GM18526 (cell line): Measurements from ENCODE around the gene DLGAP4.

Source experiments
- POLR2A ChIP-seq: IDR thresholded peaks from 3 replicates; pipeline ENCODE4 v1.6.1; 2011; ENCODE audit not compliant: insufficient read length; ENCODE audit errors: extremely low read depth

The DLGAP4 gene

GRCh38 chr20:36390719-36391415 lies 84.7 kb downstream of the DLGAP4 start:
- TF ChIP-seq POLR2A = no peak

GRCh38 chr20:36391456-36391855 lies 85.3 kb downstream of the DLGAP4 start:
- no peak for TF ChIP-seq POLR2A

DNA sequence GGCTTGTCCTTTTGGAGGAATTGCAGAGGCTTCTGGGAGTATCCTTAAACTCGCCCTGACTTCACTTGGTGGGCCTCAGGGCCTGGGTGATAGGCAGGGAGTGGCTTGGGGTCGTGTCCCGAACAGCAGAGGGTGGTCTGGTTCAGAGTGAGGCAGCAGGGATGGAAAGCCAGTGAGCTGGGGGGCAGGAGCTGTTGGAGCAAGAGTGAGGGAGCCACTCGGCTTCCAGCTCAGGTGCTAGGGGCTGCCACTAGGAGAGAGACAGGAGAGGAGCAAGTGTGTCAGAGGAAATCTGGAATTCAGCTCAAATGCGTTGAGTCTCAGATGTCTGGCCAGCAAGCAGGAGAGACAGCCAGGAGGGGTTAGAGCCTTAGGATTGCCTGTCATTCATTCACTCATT lies 85.8 kb downstream of the DLGAP4 start:
- TF ChIP-seq POLR2A = no peak

DNA sequence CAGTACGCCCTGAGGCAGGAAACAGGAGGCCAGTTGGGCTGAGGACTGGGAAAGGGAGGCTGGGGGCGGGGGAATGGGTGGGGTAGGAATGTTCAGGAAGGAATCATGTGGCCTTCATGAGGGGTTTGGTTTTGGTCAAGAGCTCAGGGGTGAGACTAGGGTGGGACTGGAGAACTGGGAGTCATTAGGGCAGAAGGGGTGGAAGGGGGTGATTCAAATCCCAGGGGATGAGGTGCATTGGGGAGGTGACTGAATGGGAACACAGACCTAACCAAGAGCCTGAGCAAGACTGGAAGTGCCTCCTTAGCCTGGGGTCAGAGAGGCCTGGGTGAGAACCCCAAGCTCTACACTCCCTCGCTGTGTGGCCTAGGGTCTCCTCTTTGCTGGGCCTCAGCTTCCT lies 86.8 kb downstream of the DLGAP4 start:
- TF ChIP-seq POLR2A = no peak

DNA sequence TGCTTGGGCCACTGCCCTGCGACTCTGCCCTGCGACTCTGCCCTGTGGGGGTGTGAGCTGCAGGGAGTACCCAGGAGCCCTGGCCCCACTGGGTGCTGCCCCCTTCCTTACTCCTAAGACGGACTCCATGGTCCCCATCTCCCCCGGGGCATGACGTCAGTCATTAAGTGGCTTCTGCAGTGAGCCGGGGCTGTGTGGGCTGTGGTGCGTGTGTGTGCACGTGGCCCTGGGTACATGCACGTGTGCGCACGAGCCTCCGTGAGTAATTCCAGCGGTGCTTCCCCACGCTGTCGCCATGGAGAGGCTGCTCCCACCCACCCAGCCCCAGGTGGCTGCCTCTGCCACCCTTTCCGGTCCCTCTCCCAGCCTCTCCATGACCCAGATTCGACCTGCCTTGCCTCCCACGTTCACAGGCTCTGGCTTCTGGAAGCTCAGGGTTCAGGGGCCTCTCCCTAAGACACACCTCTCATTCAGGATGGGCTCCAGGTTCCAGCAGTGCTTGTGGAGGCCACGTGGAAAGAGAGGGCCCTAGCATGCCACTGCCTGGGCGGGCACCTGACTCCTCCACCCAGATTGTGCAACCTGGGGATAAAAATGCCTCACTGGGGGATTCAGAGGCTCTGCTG lies 88.3 kb downstream of the DLGAP4 start:
- no peak for TF ChIP-seq POLR2A

GRCh38 chr20:36396340-36396739 lies 90.2 kb downstream of the DLGAP4 start:
- TF ChIP-seq POLR2A = no peak

DNA sequence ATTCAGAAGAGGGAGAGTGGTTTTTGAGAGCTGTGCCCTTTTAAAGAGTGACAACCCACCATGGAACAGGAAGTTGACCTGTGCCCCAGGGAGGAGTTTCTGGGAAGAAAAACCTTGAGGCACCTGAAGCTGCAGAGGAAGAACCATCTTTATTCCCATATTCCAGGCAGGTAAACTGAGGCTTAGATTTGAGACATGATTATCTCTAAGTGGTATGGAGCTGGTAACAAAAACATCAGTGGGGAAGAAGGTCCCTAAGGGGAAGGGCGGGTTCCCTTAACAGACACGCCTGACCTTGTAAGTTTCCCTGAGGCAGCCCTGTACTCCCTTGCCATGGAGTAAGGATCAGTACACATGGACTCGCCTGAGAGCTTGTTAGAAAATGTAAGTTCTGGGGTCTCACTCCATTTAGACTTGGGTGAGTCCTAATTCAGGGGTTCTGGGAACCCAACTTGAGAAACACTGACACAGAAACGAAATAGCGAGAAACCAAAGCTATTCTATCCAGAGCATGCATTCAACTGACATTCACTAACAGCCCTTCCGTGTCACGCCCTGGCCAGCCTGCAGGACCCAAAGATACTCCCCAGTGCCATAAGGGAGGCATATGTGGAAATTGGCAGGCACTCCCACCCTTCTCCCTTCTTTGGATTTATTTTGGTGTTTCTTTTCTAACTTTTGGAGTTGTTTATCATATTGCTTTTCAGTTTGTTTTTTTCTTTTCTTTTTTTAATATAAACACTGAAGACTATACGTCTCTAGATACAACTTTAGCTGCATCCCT lies 90.9 kb downstream of the DLGAP4 start:
- TF ChIP-seq POLR2A = no peak

GRCh38 chr20:36398515-36398914 lies 92.4 kb downstream of the DLGAP4 start:
- TF ChIP-seq POLR2A = no peak

DNA sequence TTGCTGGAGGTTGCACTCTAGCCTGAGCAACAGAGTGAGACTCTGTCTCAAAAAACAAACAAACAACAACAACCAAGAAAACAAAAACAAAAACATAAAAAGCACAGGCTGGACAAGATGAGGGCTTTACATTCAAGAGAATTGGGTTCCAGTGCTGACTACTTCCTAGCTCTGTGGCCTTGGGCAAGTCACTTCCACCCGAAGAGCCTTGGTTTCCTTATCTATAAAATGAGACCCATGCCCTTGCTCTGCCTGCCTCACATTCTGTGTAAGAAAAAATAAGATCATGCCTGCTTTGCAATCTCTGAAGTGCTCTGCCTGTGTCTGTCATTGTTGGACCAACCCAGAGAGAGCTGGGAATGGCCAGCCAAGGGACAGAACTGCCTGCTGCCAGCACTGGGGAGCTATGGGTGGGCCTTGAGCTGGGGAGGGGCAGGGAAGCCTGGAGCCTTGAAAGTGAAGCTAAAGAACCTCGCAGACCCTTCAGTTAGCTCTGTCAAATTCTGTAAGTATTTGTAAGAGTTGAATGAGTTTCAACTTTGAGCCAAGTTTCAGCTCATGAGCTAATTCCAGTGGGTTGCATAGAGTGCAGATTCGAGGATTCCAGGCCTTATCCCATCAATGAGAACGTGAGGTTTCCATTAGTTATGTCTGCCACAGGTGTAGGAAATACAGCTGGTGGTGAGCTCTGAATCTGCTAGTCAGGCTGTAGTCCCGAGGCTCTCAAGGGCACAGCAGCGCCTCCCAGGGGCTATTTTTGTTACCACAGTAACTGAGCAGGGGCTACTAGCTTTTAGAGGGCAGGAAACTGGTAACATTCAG lies 93.2 kb downstream of the DLGAP4 start:
- no peak for TF ChIP-seq POLR2A

DNA sequence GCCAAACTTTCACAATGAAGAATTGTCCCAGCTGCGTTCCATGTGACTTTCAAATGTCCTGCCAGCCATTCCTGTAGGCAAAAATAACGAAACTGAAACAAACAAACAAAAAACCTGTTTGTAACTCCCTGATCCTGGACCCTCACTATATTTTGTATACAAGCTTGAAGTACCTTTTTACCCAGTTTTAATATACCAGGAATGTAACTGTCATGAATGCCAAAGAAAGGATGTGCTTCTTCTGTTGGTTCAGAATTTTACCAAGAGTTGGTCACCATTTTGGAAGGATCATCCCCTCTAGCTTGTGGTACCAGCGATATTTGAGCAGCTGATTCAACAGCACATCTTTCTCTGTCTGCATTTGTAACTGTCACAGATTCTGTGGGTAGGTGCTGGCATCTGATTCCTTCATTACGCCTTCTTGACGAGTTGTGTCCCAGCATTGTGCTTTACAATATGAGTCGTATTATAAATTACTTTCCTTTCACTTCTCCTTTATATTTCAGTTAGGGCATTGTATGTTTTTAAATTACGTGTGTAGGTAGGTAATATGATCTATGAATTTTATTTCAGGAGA lies 93.9 kb downstream of the DLGAP4 start:
- TF ChIP-seq POLR2A = no peak

DNA sequence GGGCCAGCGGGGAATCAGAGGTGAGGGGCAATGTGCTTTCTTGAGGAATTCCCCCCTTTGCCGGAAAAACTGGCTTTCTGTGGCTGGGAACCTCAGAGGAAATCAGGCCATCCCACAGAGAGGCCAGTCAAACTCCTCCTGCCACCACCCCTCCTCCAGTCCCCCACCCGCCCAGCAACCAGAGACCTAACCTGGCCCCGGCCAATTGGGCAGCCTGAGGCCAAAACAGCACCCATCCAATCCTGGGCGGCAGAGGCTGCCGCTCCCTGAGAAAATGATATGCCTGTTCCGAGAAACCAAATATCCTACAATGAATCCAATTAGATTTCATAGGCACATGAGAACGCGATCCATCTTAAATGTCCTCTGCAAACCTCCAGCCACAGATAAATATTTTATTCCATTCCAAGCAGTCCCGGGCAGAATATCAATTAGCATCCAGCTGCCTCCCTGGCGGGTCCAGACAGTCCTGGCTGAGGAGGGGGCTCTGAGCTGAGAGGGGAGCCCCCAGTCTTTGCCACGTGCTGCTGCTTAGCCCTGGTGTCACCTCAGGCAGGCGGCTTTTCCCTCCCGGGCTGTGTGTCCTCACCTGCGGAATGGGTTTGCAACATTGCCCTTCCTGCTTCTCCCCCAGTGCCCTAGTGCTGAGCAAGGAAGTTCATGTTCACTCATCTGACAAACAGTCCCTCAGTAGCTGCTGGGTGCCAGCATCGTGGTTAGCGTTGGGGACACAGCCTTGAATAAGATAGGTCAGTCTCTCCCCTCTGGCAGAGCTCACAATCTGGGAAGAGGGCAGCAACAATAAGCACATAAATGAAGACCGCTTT lies 95.0 kb downstream of the DLGAP4 start:
- no peak for TF ChIP-seq POLR2A

GRCh38 chr20:36402708-36403107 lies 96.6 kb downstream of the DLGAP4 start:
- TF ChIP-seq POLR2A = no peak

DNA sequence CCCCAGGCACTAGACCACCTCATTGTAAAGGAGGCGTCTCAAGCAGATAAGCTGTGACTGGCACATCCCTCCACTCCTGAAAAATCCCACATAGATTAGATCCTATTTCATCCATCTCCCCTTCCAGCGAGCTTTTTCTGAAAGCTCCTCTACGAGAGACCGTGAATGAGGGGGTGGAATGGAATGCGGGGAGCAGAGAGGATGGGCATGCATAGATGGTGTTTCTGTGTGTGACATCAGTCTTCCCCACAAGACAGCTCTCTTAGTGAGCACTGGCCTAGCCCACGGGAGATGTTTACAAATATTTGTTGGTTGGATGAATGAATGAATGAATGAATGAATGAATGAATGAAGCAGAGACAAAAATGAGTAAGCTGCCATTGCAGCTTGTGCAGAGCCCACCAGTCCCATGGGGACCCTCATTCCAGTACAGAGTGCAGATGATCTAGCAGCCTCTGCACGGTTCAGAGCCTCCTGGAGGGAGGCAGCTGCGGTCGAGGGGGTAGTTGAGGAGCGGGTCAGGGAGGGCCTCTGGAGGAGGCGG lies 98.4 kb downstream of the DLGAP4 start:
- no peak for TF ChIP-seq POLR2A

- TF ChIP-seq POLR2A = no peak
Measured at GRCh38 chr20:36405255-36405654, 99.1 kb downstream of the DLGAP4 start.
